ENCODE results near the gene SEMA5A.

The SEMA5A gene

DNA sequence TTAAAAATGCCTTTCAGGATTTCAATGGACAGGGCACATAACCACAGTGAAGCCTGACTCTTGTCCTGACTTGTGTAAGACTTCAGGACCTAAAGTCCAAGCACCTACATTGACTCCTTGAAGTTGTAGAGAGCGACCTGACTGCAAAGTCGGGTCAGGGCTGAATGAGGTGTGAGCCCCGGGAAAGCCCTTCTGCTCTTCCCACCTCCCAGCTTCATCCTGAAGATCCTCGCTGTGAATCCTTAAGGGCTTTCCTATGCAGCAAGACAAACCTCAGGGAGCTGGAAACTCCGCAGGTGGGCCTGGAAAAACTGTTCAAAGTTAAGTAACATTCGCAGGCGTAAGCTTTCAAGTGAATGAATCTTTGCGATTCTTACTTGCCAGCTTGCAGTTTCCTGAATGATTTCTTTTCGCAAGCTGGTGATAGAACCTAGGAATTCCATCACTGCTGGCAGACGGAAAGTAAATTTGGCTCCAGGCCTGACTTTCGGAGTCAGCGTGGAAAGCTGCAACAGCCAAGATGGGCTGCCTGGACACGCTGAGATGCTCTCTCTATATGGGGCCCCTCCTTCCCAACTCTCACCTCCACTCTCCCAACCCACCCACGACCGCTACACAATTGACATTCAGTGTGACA, 10.9 kb downstream of the SEMA5A start:
- no peak for DNase-seq (ENCODE audit: low spot score)
- in situ Hi-C loops (cut with MboI; ENCODE audit: low pct_unique_long_range_greater_than_20kb, low sequenced_read_pairs, unreplicated experiment), result no loop called here
- TF ChIP-seq, protein P1, sequence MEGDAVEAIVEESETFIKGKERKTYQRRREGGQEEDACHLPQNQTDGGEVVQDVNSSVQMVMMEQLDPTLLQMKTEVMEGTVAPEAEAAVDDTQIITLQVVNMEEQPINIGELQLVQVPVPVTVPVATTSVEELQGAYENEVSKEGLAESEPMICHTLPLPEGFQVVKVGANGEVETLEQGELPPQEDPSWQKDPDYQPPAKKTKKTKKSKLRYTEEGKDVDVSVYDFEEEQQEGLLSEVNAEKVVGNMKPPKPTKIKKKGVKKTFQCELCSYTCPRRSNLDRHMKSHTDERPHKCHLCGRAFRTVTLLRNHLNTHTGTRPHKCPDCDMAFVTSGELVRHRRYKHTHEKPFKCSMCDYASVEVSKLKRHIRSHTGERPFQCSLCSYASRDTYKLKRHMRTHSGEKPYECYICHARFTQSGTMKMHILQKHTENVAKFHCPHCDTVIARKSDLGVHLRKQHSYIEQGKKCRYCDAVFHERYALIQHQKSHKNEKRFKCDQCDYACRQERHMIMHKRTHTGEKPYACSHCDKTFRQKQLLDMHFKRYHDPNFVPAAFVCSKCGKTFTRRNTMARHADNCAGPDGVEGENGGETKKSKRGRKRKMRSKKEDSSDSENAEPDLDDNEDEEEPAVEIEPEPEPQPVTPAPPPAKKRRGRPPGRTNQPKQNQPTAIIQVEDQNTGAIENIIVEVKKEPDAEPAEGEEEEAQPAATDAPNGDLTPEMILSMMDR (IDR thresholded peaks at IDR 0.05; ENCODE audit: extremely low read depth, insufficient read depth, missing control alignments), result no peak

DNA sequence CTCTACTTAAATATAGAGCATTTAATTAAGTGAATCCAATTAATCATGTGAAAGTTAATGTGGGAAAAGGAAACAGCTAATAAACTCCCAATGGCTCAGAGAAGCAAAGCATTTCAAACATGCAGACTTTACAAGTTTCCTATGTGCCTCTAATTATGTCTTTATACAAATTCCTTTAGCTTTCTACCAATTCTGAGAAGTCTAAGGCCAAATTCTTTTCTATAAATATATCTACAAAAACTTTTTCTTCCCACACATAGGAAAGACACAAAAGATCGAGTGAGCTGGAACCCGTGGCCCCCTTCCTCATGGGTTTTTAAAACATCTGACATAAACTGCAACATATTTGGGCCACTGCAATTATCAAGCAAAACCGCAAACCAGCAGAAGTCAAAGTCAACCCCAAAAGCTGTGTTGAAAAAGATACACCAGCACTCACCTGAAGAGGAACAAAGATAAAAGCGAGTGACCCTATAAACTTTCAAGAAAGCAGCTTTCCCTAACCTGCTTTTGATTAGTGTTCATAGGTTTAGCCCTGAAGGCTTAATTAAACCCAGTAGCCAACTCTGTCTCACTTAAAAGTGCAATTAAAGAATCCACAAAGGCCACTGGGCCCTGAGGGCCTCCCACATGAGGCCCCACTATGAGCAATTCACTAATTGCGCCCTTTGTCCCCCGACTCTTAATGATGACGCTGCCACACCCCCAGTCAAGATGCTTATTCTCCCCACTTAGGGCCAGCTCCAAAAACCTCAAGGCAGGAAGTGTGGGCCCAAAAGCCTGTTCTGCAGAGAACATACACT, 12.1 kb downstream of the SEMA5A start:
- in situ Hi-C loops (cut with MboI; ENCODE audit: low pct_unique_long_range_greater_than_20kb, low sequenced_read_pairs, unreplicated experiment), result no loop called here
- DNase-seq (ENCODE audit: low spot score), result no peak
- TF ChIP-seq, protein P1 (IDR thresholded peaks at IDR 0.05; ENCODE audit: extremely low read depth, insufficient read depth, missing control alignments), result no peak

DNA sequence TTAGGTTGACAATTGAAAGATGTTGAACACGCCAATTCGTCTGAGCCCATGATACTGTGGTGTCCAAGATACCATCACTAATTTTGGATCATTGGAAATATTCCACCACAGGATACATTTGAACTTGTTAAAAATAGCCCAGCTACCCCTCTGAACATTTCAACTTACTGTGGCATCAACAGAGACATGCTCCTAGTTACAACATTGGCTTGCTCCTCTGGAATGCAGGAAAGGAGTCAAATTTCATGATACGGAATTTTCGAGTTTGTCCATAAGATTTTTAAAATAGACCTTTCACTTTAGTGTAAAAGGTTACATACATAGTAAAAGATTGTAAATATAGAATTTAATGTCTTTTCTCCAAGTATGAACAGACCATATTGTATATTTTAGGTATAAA, 12.8 kb downstream of the SEMA5A start:
- DNase-seq (ENCODE audit: low spot score), result no peak
- in situ Hi-C loops (cut with MboI; ENCODE audit: low pct_unique_long_range_greater_than_20kb, low sequenced_read_pairs, unreplicated experiment), result no loop called here
- TF ChIP-seq, protein P1 (IDR thresholded peaks at IDR 0.05; ENCODE audit: extremely low read depth, insufficient read depth, missing control alignments), result no peak

DNA sequence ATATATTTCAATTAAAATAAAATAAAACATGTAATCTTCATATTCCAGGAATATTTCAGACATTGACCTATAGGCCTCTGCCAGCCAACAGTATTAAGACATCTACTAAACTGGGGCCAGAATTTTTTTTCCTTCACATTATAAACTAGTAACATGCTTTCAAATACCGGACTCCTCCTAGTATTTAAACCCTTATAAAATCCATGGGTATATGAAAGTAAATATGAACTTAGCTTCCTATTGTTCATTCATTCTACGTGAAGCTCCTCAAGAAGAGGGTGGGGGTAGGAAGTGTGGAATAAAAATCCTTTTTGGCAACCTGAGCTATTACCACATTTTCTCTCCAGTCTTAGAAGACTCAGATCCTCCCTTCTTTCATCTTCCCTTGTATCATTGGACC, 16.4 kb downstream of the SEMA5A start:
- TF ChIP-seq, protein P1 (IDR thresholded peaks at IDR 0.05; ENCODE audit: extremely low read depth, insufficient read depth, missing control alignments), result no peak
- in situ Hi-C loops (cut with MboI; ENCODE audit: low pct_unique_long_range_greater_than_20kb, low sequenced_read_pairs, unreplicated experiment), result no loop called here
- no peak for DNase-seq (ENCODE audit: low spot score)

DNA sequence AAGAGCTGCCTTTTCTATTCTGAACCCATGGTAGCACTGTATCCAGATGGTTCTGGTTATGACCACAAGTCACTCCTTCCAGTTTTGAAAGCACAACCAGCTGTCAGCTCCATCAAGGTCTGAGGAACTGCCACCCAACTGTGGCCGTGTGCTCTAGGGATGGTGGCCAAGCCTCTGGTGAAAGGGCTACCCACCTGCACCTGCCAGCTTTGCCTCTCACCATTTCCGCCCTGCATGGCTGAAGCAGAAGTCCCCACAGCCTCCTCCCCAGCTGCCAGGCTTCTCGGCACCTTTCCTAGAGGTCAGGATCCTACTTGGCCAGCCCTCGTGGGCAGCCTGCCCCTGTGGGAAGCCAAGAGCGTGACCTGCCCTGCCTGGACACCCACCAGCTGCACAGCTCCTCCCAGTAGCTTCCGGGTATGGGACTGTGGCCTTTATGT, 16.8 kb downstream of the SEMA5A start:
- no peak for DNase-seq (ENCODE audit: low spot score)
- TF ChIP-seq, protein P1 (IDR thresholded peaks at IDR 0.05; ENCODE audit: extremely low read depth, insufficient read depth, missing control alignments), result no peak
- in situ Hi-C loops (cut with MboI; ENCODE audit: low pct_unique_long_range_greater_than_20kb, low sequenced_read_pairs, unreplicated experiment), result no loop called here

DNA sequence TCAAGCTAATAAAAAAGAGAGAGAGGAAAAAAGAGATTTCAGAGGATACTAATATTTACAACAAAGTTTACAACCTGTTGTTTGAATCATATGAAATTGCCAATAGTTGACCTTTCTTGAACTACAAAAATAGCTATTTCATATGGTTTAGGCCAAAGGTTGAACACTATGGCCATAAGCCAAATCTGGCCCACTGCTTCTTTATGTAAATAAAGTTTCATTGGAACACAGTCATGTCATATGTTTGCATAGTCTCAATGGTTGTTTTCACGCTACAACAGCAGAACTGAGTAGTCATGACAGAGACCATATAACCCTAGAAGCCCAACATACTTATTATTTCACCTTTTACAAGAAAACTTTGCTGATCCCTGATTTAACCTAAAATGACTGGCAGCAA, 20.9 kb downstream of the SEMA5A start:
- in situ Hi-C loops (cut with MboI; ENCODE audit: low pct_unique_long_range_greater_than_20kb, low sequenced_read_pairs, unreplicated experiment), result no loop called here
- no peak for DNase-seq (ENCODE audit: low spot score)
- TF ChIP-seq, protein P1 (IDR thresholded peaks at IDR 0.05; ENCODE audit: extremely low read depth, insufficient read depth, missing control alignments), result no peak

All from GM13977 (cell line).